Endothelial cell (in vitro differentiated cells): ENCODE measurements around the gene PHACTR1. TPM values are rescaled to one million over a fixed set of nuclear protein-coding genes. Genes with fewer than 3 reads are reported as not detected.

Experiments
- DNase-seq: peaks from one replicate; pipeline ENCODE4 v3.0.0; 2021; ENCODE audit warnings: low spot score
- H3K27ac Mint-ChIP-seq: one replicate; pipeline ENCODE4 v1.8.0; 2021; ENCODE audit warnings: mixed read lengths, inconsistent platforms; ENCODE audit not compliant: unreplicated experiment
- H3K27me3 Mint-ChIP-seq: one replicate; pipeline ENCODE4 v1.8.0; 2021; ENCODE audit warnings: mild to moderate bottlenecking, moderate library complexity, mixed read lengths, inconsistent platforms; ENCODE audit not compliant: unreplicated experiment
- H3K36me3 Mint-ChIP-seq: one replicate; pipeline ENCODE4 v1.8.0; 2021; ENCODE audit warnings: mild to moderate bottlenecking, low read depth, mixed read lengths, inconsistent platforms; ENCODE audit not compliant: unreplicated experiment
- H3K4me1 Mint-ChIP-seq: one replicate; pipeline ENCODE4 v1.8.0; 2021; ENCODE audit warnings: mild to moderate bottlenecking, mixed read lengths, inconsistent platforms; ENCODE audit not compliant: unreplicated experiment
- H3K4me3 Mint-ChIP-seq: one replicate; pipeline ENCODE4 v1.8.0; 2021; ENCODE audit warnings: mild to moderate bottlenecking, mixed read lengths, inconsistent platforms; ENCODE audit not compliant: unreplicated experiment
- H3K9me3 Mint-ChIP-seq: one replicate; pipeline ENCODE4 v1.8.0; 2021; ENCODE audit warnings: mixed read lengths, inconsistent platforms; ENCODE audit not compliant: unreplicated experiment
- CTCF ChIP-seq: fragments of 200-600 bp; sonication (generic); IDR thresholded peaks from one replicate; pipeline ENCODE4 v1.5.0; 2021; ENCODE audit warnings: antibody characterized with exemption; ENCODE audit not compliant: unreplicated experiment
- total RNA-seq: library from RNA; stranded (reverse); fragmentation: NEBNext Ultra II Directional; extraction: Animal tissue kit (Norgen Biotek cat#: 25700); gene quantifications from one replicate; pipeline ENCODE4 v1.2.1, GENCODE V29; 2021; ENCODE audit not compliant: unreplicated experiment

The PHACTR1 gene
- total RNA-seq, 1 donor from 2014 or later, result 39.9 TPM

- Mint-ChIP-seq H3K9me3 (no peaks in the 10 kb centered on the region), H3K27me3 (peaks cover 1% of the 10 kb centered on the region), H3K4me3 (no peak overlapping the region), H3K36me3 (peaks cover 7% of the 10 kb centered on the region), H3K27ac (no peak overlapping the region), H3K4me1 (peaks cover 6% of the 10 kb centered on the region)
- no peak for TF ChIP-seq CTCF
- no peak for DNase-seq
Observed at GRCh38 chr6:13080462-13081188, 364.1 kb downstream of the PHACTR1 start.

- peaks cover 3% of the 10 kb centered on the region for H3K4me1 Mint-ChIP-seq
- no peak for DNase-seq
- peaks cover 1% of the 10 kb centered on the region for H3K27me3 Mint-ChIP-seq
- H3K27ac Mint-ChIP-seq, result no peak overlapping the region
- no peak overlapping the region for H3K4me3 Mint-ChIP-seq
- H3K36me3 Mint-ChIP-seq, result peaks cover 7% of the 10 kb centered on the region
- H3K9me3 Mint-ChIP-seq, result no peaks in the 10 kb centered on the region
- no peak for TF ChIP-seq CTCF
Observed at GRCh38 chr6:13081189-13081563, 364.6 kb downstream of the PHACTR1 start.

GRCh38 chr6:13089296-13089994 is 372.9 kb downstream of the PHACTR1 start:
- Mint-ChIP-seq H3K27ac (no peak overlapping the region), H3K36me3 (no peaks in the 10 kb centered on the region), H3K9me3 (no peaks in the 10 kb centered on the region), H3K4me1 (no peaks in the 10 kb centered on the region), H3K27me3 (no peaks in the 10 kb centered on the region), H3K4me3 (no peak overlapping the region)
- TF ChIP-seq CTCF, result no peak
- no peak for DNase-seq

GRCh38 chr6:13091192-13091591 is 374.6 kb downstream of the PHACTR1 start:
- DNase-seq, result no peak
- Mint-ChIP-seq H3K27me3 (peaks cover 1% of the 10 kb centered on the region), H3K4me1 (peaks cover 3% of the 10 kb centered on the region), H3K36me3 (no peaks in the 10 kb centered on the region), H3K9me3 (no peaks in the 10 kb centered on the region), H3K27ac (no peak overlapping the region), H3K4me3 (no peak overlapping the region)
- no peak for TF ChIP-seq CTCF
